ENCODE results near the gene CDH13.

Gene CDH13

DNA sequence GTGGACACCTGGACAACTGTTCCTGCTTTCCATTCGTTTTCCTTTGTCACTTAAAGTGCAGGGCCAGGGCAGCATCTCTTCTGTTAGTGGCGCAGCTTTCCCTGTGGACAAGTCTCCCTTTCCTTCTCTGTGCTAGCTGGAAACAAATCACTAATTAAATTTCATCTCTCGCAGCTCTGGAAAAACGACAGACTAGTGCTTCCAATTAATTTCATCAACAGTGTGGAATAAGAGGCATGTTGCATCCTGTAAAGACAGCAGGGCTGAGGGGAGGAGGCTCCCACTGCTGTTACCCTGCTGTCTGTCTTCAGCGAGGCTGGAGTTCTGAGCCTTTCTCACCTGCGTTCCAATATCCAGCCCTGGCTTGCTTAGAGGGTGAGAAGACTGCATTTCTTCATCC, 828.9 kb downstream of the CDH13 start:
- DNase-seq (ENCODE audit: low read depth): no peak
- H3K4me3 ChIP-seq (ENCODE audit: low read depth, low read length): no peak overlapping the region
- TF ChIP-seq, protein P1, sequence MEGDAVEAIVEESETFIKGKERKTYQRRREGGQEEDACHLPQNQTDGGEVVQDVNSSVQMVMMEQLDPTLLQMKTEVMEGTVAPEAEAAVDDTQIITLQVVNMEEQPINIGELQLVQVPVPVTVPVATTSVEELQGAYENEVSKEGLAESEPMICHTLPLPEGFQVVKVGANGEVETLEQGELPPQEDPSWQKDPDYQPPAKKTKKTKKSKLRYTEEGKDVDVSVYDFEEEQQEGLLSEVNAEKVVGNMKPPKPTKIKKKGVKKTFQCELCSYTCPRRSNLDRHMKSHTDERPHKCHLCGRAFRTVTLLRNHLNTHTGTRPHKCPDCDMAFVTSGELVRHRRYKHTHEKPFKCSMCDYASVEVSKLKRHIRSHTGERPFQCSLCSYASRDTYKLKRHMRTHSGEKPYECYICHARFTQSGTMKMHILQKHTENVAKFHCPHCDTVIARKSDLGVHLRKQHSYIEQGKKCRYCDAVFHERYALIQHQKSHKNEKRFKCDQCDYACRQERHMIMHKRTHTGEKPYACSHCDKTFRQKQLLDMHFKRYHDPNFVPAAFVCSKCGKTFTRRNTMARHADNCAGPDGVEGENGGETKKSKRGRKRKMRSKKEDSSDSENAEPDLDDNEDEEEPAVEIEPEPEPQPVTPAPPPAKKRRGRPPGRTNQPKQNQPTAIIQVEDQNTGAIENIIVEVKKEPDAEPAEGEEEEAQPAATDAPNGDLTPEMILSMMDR (IDR thresholded peaks at IDR 0.05; ENCODE audit: low read depth, low read length, missing control alignments): no peak
- in situ Hi-C loops (cut with HindIII; ENCODE audit: low sequenced_read_pairs): no loop called here

DNA sequence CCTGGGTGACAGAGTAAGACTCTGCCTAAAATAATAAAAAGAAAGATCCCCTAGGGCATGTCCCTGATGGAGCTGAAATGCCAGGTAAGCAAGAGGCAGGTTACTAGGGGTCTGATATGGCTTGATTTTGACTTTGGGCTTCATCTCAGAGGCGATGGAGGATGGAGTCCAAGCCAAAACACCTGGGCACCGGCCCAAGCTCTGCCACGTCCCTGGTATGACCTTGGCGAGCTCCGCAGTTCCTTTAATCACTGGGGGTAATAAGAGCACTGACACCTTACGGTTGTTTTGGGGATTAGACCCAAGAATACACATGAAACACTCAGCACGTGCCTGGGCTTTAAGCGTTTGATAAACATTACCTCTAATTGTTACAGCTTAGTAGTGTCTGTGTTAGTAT, 830.2 kb downstream of the CDH13 start:
- in situ Hi-C loops (cut with HindIII; ENCODE audit: low sequenced_read_pairs): no loop called here
- no peak for DNase-seq (ENCODE audit: low read depth)
- no peak overlapping the region for H3K4me3 ChIP-seq (ENCODE audit: low read depth, low read length)
- TF ChIP-seq, protein P1 (IDR thresholded peaks at IDR 0.05; ENCODE audit: low read depth, low read length, missing control alignments): no peak

DNA sequence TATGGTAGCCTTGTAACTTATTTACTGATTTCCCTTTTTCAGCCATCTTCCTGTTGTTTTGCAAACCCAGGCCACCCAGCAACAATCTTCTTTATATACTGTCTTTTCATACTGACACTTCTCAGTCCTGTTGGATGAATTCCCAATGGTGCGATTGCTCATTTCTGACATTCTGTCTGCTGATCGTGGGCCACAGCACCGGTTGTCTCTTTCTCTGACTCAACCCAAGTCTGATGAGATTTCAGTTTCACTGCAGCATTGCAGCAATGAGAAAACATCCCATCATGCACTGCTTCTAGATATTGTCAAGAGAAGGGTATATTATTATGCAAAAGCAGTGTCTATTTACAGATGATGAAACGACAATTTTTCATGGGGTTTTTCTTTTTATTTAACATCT, 831.8 kb downstream of the CDH13 start:
- DNase-seq (ENCODE audit: low read depth): no peak
- in situ Hi-C loops (cut with HindIII; ENCODE audit: low sequenced_read_pairs): no loop called here
- H3K4me3 ChIP-seq (ENCODE audit: low read depth, low read length): no peak overlapping the region
- TF ChIP-seq, protein P1 (IDR thresholded peaks at IDR 0.05; ENCODE audit: low read depth, low read length, missing control alignments): no peak

DNA sequence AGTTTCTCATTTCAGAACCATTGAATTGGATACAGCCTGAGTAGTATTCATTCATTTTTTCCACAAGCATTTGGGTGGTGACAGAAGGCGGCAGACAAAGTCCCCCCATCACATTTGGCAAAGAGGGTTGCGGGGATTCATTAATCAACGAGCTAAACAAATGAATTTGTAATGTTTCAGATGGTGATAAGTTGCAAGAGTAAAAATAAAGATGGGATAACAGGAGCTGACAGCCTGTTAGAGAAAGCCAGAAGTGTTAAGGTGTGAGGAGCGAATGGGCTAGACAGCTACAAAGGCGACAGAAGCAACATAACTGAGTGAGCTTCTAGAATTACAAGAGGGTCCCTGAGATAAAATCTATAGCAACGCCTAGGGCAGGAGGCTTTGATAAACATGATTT, 838.2 kb downstream of the CDH13 start:
- DNase-seq (ENCODE audit: low read depth): no peak
- H3K4me3 ChIP-seq (ENCODE audit: low read depth, low read length): no peak overlapping the region
- in situ Hi-C loops (cut with HindIII; ENCODE audit: low sequenced_read_pairs): no loop called here
- TF ChIP-seq, protein P1 (IDR thresholded peaks at IDR 0.05; ENCODE audit: low read depth, low read length, missing control alignments): no peak

DNA sequence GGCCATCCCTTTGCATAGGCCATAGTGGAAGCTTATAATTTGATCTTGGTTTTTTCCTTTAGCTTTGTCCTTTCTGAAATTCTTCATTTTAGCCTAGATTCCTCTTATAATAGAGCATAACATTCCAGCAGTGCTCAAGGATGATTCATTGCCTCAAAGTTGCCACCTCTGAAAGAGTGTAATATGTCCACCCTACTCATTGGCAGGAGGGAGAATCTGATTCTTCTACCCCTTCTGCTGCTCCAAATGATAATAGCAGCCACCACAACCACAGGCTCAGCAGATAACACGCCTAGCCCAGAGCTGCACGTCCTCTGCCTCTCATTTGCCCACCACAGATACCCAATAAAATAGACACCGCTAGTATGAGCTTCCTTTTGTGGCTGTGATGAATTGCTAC, 843.6 kb downstream of the CDH13 start:
- DNase-seq (ENCODE audit: low read depth): peak; percentile 23

DNA sequence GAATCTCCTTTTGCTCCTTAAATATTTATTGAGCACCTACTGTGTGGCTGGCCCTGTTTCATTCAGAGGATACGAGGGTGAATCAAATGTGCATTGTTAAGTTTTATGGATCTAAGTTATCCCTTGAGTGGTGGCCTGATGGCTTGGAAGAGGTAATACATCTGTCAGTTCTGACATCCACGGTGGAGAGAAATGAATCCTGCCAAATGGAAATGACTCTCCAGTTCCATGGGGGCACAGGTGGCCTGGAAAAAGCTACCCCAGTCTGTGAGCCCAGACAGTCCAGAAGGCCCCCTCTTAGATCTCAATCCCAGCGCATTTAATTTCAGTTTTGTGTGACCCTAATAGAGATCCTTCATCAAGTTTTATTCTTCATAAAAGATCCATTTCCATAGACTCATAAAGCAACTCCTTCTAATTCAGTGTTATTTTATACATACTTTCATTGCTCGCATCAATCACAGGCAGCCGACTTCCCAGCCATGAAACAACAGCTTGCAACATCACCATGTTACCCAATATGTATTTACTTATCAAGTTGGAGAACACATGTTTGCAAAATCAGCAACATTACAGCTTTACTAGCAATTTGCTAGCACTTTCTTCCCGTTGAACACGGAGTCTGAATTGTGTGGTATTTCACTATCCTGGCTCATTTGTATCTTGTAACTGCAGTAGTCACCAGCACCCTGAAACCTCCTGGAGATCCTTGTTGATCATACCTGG, 846.2 kb downstream of the CDH13 start:
- H3K4me3 ChIP-seq (ENCODE audit: low read depth, low read length): no peak overlapping the region
- in situ Hi-C loops (cut with HindIII; ENCODE audit: low sequenced_read_pairs): no loop called here
- no peak for DNase-seq (ENCODE audit: low read depth)
- TF ChIP-seq, protein P1 (IDR thresholded peaks at IDR 0.05; ENCODE audit: low read depth, low read length, missing control alignments): no peak

More for the DNA sequence above, 843.6 kb downstream of the CDH13 start:
- TF ChIP-seq, protein P1 (IDR thresholded peaks at IDR 0.05; ENCODE audit: low read depth, low read length, missing control alignments): no peak
- no peak overlapping the region for H3K4me3 ChIP-seq (ENCODE audit: low read depth, low read length)
- in situ Hi-C loops (cut with HindIII; ENCODE audit: low sequenced_read_pairs): no loop called here
